ENCODE measurements around the gene HNF1A.

DNA sequence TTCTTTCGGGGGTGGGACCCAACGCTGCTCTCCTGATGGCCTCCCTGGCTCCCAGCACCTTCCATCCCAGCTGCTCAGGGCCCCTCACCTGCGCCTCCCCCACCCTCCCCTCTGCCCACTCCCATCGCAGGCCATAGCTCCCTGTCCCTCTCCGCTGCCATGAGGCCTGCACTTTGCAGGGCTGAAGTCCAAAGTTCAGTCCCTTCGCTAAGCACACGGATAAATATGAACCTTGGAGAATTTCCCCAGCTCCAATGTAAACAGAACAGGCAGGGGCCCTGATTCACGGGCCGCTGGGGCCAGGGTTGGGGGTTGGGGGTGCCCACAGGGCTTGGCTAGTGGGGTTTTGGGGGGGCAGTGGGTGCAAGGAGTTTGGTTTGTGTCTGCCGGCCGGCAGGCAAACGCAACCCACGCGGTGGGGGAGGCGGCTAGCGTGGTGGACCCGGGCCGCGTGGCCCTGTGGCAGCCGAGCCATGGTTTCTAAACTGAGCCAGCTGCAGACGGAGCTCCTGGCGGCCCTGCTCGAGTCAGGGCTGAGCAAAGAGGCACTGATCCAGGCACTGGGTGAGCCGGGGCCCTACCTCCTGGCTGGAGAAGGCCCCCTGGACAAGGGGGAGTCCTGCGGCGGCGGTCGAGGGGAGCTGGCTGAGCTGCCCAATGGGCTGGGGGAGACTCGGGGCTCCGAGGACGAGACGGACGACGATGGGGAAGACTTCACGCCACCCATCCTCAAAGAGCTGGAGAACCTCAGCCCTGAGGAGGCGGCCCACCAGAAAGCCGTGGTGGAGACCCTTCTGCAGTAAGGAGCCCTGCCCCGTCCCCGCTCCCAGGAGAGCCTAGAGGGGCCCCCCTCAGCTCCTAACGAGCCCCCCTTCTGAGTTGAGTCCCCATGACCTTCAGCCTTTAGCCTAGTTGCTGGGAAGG, at the start of gene HNF1A:
- TF ChIP-seq, protein P1, sequence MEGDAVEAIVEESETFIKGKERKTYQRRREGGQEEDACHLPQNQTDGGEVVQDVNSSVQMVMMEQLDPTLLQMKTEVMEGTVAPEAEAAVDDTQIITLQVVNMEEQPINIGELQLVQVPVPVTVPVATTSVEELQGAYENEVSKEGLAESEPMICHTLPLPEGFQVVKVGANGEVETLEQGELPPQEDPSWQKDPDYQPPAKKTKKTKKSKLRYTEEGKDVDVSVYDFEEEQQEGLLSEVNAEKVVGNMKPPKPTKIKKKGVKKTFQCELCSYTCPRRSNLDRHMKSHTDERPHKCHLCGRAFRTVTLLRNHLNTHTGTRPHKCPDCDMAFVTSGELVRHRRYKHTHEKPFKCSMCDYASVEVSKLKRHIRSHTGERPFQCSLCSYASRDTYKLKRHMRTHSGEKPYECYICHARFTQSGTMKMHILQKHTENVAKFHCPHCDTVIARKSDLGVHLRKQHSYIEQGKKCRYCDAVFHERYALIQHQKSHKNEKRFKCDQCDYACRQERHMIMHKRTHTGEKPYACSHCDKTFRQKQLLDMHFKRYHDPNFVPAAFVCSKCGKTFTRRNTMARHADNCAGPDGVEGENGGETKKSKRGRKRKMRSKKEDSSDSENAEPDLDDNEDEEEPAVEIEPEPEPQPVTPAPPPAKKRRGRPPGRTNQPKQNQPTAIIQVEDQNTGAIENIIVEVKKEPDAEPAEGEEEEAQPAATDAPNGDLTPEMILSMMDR (IDR thresholded peaks at IDR 0.05), result no peak
- TF ChIP-seq EZH2 (IDR thresholded peaks at IDR 0.05; ENCODE audit: borderline replicate concordance, insufficient read depth, low read depth, low read length, poor library complexity, severe bottlenecking), result no peak
